Measurements from ENCODE around the gene MRPL23. TPM values are rescaled to one million over a fixed set of nuclear protein-coding genes. Genes with fewer than 3 reads are reported as not detected.

Gene MRPL23
- total RNA-seq, 1 experiment from 2014 or later = 109 TPM

DNA sequence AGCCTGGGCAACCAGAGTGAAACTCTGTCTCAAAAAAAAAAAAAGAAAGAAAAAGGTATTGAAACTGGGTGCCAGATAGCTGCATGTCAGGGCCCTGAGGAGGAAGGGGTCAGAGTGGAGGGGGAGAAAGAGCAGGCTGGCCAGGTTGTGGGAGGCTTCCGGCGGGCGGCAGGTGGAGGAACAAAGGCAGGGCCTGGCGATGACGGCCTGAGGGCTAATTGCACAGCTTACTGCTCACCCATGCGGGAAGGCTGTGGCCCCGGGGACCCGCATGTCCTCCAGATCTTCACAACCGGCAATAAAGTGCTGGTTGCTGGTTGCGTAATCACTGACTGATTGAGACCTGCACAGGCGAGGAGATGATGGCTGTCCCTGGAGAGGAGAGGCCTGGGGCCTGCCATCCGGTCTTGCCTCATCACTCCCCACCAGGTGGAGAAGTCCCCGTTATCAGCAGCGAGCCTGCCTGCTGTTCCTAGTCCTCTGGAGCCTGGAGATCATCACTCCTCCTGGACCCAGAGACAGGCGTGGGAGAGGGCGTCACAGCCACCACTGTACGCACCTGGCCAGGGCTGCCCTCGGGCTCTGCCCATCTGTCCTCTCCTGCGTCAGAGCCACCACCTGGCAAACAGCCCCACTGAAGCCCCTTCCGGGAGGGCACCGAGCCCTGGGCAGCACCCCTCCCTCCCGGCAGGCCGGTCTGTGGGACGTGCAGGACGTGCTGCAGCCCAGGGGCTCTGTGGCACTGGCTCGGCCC, 31.8 kb downstream of the MRPL23 start:
- Histone ChIP-seq H3K9ac (ENCODE audit: low read length) (no peak overlapping the region), H3K4me3 (replicated peaks in 1 of 2; ENCODE audit: low read depth in 1 of 2, low read length in 2 of 2) (no peak overlapping the region), H3K27me3 (ENCODE audit: insufficient read depth, low read length) (no peaks in the 10 kb centered on the region), H3K27ac (ENCODE audit: low read depth, low read length) (no peak overlapping the region), H3K9me2 (ENCODE audit: insufficient read depth) (no peaks in the 10 kb centered on the region), H2AFZ (ENCODE audit: low read depth, low read length, poor library complexity, severe bottlenecking) (no peak overlapping the region), H3K79me2 (ENCODE audit: insufficient read depth, low read length) (no peaks in the 10 kb centered on the region), H3K36me3 (ENCODE audit: control insufficient read depth in 1 of 2, insufficient read depth in 2 of 2, low read length in 2 of 2) (no peaks in the 10 kb centered on the region), H3K4me1 (ENCODE audit: control insufficient read depth in 1 of 2, insufficient read depth in 2 of 2, low read length in 2 of 2) (no peaks in the 10 kb centered on the region), H3K9me3 (ENCODE audit: control insufficient read depth in 1 of 2, insufficient read depth in 1 of 2, low read depth in 1 of 2, low read length in 2 of 2) (no peaks in the 10 kb centered on the region), H3K4me2 (ENCODE audit: low read length) (no peak overlapping the region), H4K20me1 (ENCODE audit: insufficient read depth) (no peaks in the 10 kb centered on the region)
- TF ChIP-seq ZFX (IDR thresholded peaks at IDR 0.05) (no peak), CEBPB (IDR thresholded peaks at IDR 0.05; ENCODE audit: low read depth) (0 out of 2 replicates have a peak, but pooled peaks have one; percentile 18)
- ChIA-PET CTCF (no interaction called here), RAD21 (ENCODE audit: low non-redundant PET in 1 of 2, low total read pairs in 2 of 2, uncharacterized antibody in 2 of 2, unreplicated experiment in 2 of 2) (no interaction called here), POLR2A (no interaction called here)
- ATAC-seq = no peak
- intact Hi-C loops (cut with micrococcal nuclease) = no loop called here
- BruUV-seq (replicated peaks) = no TSS peak
- no peak for DNase-seq (ENCODE audit: low read depth, low spot score)

GRCh38 chr11:1979607-1980006, 32.5 kb downstream of the MRPL23 start:
- ATAC-seq (no peak), DNase-seq (ENCODE audit: low read depth, low spot score) (no peak)
- Histone ChIP-seq H2AFZ (ENCODE audit: low read depth, low read length, poor library complexity, severe bottlenecking) (no peak overlapping the region), H3K36me3 (ENCODE audit: control insufficient read depth in 1 of 2, insufficient read depth in 2 of 2, low read length in 2 of 2) (no peaks in the 10 kb centered on the region), H3K9me3 (ENCODE audit: control insufficient read depth in 1 of 2, insufficient read depth in 1 of 2, low read depth in 1 of 2, low read length in 2 of 2) (no peaks in the 10 kb centered on the region), H4K20me1 (ENCODE audit: insufficient read depth) (no peaks in the 10 kb centered on the region), H3K79me2 (ENCODE audit: insufficient read depth, low read length) (no peaks in the 10 kb centered on the region), H3K27me3 (ENCODE audit: insufficient read depth, low read length) (no peaks in the 10 kb centered on the region), H3K4me3 (replicated peaks in 1 of 2; ENCODE audit: low read depth in 1 of 2, low read length in 2 of 2) (no peak overlapping the region), H3K4me1 (ENCODE audit: control insufficient read depth in 1 of 2, insufficient read depth in 2 of 2, low read length in 2 of 2) (no peaks in the 10 kb centered on the region), H3K4me2 (ENCODE audit: low read length) (no peak overlapping the region), H3K9me2 (ENCODE audit: insufficient read depth) (no peaks in the 10 kb centered on the region), H3K27ac (ENCODE audit: low read depth, low read length) (no peak overlapping the region), H3K9ac (ENCODE audit: low read length) (no peak overlapping the region)
- POLR2A ChIA-PET = no interaction called here
- CTCF ChIA-PET = no interaction called here
- BruUV-seq (replicated peaks) = no TSS peak
- RAD21 ChIA-PET (ENCODE audit: low non-redundant PET in 1 of 2, low total read pairs in 2 of 2, uncharacterized antibody in 2 of 2, unreplicated experiment in 2 of 2) = no interaction called here
- intact Hi-C loops (cut with micrococcal nuclease) = no loop called here
- no peak for TF ChIP-seq MAX (IDR thresholded peaks at IDR 0.05)
- TF ChIP-seq, protein P1, sequence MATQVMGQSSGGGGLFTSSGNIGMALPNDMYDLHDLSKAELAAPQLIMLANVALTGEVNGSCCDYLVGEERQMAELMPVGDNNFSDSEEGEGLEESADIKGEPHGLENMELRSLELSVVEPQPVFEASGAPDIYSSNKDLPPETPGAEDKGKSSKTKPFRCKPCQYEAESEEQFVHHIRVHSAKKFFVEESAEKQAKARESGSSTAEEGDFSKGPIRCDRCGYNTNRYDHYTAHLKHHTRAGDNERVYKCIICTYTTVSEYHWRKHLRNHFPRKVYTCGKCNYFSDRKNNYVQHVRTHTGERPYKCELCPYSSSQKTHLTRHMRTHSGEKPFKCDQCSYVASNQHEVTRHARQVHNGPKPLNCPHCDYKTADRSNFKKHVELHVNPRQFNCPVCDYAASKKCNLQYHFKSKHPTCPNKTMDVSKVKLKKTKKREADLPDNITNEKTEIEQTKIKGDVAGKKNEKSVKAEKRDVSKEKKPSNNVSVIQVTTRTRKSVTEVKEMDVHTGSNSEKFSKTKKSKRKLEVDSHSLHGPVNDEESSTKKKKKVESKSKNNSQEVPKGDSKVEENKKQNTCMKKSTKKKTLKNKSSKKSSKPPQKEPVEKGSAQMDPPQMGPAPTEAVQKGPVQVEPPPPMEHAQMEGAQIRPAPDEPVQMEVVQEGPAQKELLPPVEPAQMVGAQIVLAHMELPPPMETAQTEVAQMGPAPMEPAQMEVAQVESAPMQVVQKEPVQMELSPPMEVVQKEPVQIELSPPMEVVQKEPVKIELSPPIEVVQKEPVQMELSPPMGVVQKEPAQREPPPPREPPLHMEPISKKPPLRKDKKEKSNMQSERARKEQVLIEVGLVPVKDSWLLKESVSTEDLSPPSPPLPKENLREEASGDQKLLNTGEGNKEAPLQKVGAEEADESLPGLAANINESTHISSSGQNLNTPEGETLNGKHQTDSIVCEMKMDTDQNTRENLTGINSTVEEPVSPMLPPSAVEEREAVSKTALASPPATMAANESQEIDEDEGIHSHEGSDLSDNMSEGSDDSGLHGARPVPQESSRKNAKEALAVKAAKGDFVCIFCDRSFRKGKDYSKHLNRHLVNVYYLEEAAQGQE (IDR thresholded peaks at IDR 0.05; ENCODE audit: low read depth) = no peak
- no peak for TF ChIP-seq RAD21 (IDR thresholded peaks at IDR 0.05; ENCODE audit: low read depth)

All from HCT116 (cell line).